ENCODE data around the gene DGKG.

DGKG gene

GRCh38 chr3:186108941-186109865 lies 252.8 kb downstream of the DGKG start, which contains the start of gene ETV5:
Gene ETV5 (minus strand): TSS chr3:186109089. CDS start chr3:186105868, 3,221 bp downstream.
- in situ Hi-C loops (cut with MboI; ENCODE audit: low pct_unique_long_range_greater_than_20kb, low sequenced_read_pairs), result no loop called here
- peak; percentile 100 for DNase-seq

- in situ Hi-C loops (cut with MboI; ENCODE audit: low pct_unique_long_range_greater_than_20kb, low sequenced_read_pairs), result no loop called here
- peak; percentile 46 for DNase-seq
These were observed 253.7 kb downstream of the DGKG start for GRCh38 chr3:186108106-186108940.

- in situ Hi-C loops (cut with MboI; ENCODE audit: low pct_unique_long_range_greater_than_20kb, low sequenced_read_pairs), result no loop called here
These were observed 254.6 kb downstream of the DGKG start for GRCh38 chr3:186107215-186108105.

GRCh38 chr3:186105543-186105942 lies 256.5 kb downstream of the DGKG start:
- peak; percentile 57 for DNase-seq
- in situ Hi-C loops (cut with MboI; ENCODE audit: low pct_unique_long_range_greater_than_20kb, low sequenced_read_pairs), result no loop called here

More at GRCh38 chr3:186107215-186108105, 254.6 kb downstream of the DGKG start:
- peak; percentile 91 for DNase-seq

- no peak for DNase-seq
- in situ Hi-C loops (cut with MboI; ENCODE audit: low pct_unique_long_range_greater_than_20kb, low sequenced_read_pairs), result no loop called here
These were observed 259.3 kb downstream of the DGKG start for GRCh38 chr3:186102687-186103086.

GRCh38 chr3:186100398-186100797 lies 261.6 kb downstream of the DGKG start:
- in situ Hi-C loops (cut with MboI; ENCODE audit: low pct_unique_long_range_greater_than_20kb, low sequenced_read_pairs), result no loop called here

GRCh38 chr3:186099178-186099577 lies 262.9 kb downstream of the DGKG start:
- in situ Hi-C loops (cut with MboI; ENCODE audit: low pct_unique_long_range_greater_than_20kb, low sequenced_read_pairs), result no loop called here
- no peak for DNase-seq

More at GRCh38 chr3:186100398-186100797, 261.6 kb downstream of the DGKG start:
- no peak for DNase-seq

GRCh38 chr3:186098740-186099139 lies 263.3 kb downstream of the DGKG start:
- DNase-seq, result no peak
- in situ Hi-C loops (cut with MboI; ENCODE audit: low pct_unique_long_range_greater_than_20kb, low sequenced_read_pairs), result no loop called here

- DNase-seq, result no peak
- in situ Hi-C loops (cut with MboI; ENCODE audit: low pct_unique_long_range_greater_than_20kb, low sequenced_read_pairs), result no loop called here
These were observed 264.2 kb downstream of the DGKG start for GRCh38 chr3:186097663-186098451.

GRCh38 chr3:186097317-186097662 lies 264.7 kb downstream of the DGKG start:
- no peak for DNase-seq
- in situ Hi-C loops (cut with MboI; ENCODE audit: low pct_unique_long_range_greater_than_20kb, low sequenced_read_pairs), result no loop called here
